Activated CD4-positive, alpha-beta T cell treated with anti-CD3 and anti-CD28 coated beads, Interleukin-2, amount 50 U/mL, for 4 hours (primary cell): Measurements from ENCODE around the gene HJURP.

Source experiments
- DNase-seq, 2 experiments: peaks; one replicate each; pipeline ENCODE4 v3.0.0-alpha.2; 2020

The HJURP gene

DNA sequence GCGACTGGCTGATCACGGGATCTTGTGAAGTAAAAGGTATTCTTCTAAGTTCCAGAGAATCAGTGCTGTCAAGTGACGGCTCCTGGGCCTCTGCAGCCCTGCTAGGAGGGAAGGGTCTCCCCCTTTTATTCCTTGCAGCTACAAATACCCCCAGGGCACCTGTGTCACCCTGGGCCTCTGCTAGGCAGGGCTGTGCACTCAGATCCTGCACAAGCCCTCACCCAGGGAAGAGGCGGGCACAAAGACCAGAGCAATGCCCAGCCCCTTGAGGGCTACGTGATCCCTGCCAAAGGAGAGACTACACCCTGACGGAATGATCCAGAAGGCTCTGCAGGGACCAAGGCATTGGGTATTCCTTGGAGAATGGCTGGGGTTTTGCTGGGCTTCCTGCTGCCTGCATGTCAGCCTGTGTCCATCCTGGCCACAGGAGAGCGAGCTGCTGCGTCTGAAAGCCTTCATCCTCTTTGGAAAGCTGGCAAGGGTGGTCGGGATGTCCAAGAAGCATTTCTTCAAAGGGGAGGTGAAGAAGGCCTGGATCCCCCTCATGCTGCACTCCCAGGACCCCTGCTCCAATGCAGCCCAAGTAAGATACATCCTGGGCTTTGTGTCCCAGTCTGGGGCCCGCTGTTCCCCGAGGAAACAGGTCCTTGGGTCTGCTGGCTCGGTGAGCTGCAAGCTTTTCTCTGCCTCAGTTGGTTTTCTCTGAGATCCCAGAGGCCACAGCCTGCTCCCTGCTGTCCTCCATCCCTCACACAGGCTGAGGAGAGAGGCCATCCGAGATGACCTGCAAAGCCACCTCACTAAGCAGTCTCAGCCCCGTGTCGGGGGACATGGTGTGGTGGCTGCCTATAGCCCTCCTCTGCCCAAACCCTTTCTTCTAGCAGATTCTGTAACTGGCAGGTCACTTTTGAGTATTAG lies 24.9 kb downstream of the HJURP start:
- no peak for DNase-seq

GRCh38 chr2:233828546-233829192 lies 25.7 kb downstream of the HJURP start:
- no peak for DNase-seq

- no peak for DNase-seq
These were observed 30.0 kb downstream of the HJURP start for GRCh38 chr2:233824373-233824772.

GRCh38 chr2:233823731-233824121 lies 30.6 kb downstream of the HJURP start:
- DNase-seq, result no peak

GRCh38 chr2:233822781-233823730 lies 31.3 kb downstream of the HJURP start:
- DNase-seq, result no peak

DNA sequence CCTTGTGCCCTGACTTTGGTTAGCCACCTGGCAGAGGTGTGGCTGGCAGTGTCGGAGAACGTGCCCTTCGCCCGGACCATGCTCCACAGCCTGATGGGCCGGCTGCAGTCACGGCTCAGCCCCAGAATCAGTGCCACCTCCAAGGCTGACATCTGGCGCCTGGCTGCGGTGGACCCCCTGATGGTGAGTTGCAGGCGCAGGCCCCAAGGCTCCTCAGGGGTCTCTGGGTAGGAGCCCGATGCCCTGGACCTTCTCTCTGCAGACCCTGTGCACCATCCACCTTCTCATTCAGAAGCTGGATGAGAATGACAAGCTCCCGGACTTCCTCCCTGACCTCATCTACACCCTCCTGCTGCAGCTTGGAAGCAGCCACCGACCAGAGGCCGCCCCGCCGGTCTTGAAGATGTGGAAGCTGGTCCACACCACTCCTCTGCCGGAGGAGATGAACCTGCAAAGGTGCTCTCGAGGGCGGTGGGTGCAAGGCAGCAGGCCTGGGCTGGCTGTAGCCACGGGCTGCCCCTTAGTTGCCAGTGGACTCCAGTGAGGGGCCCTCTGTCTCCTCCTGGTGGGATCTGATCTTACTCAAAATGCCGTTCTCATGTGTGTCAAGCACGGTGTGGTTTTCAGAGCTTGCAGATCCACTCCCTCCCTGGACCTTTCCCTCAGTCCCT lies 32.1 kb downstream of the HJURP start:
- no peak for DNase-seq

GRCh38 chr2:233821709-233822100 lies 32.6 kb downstream of the HJURP start:
- DNase-seq, result no peak

DNA sequence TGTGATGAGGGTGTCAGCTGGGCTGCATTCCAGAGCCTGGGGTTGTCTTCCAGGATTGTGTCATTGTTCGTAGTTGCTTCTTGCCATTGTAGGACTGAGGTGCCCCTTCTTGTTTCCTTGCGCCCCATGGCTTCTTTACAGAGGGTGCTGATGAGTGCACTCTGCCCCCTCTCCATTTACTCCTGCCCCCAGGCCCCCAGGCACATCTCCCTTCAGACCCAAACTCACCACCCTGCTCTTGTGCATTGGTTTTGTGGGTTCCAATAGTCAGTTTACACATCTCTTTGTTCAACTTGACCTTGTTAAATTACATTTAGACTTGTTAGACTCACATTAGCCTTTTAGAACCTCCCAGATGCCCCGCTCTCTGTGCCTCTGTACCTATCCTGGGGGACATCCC lies 33.1 kb downstream of the HJURP start:
- DNase-seq, result no peak

GRCh38 chr2:233820774-233821105 lies 33.6 kb downstream of the HJURP start:
- no peak for DNase-seq

- no peak for DNase-seq
These were observed 34.2 kb downstream of the HJURP start for GRCh38 chr2:233819884-233820773.

DNA sequence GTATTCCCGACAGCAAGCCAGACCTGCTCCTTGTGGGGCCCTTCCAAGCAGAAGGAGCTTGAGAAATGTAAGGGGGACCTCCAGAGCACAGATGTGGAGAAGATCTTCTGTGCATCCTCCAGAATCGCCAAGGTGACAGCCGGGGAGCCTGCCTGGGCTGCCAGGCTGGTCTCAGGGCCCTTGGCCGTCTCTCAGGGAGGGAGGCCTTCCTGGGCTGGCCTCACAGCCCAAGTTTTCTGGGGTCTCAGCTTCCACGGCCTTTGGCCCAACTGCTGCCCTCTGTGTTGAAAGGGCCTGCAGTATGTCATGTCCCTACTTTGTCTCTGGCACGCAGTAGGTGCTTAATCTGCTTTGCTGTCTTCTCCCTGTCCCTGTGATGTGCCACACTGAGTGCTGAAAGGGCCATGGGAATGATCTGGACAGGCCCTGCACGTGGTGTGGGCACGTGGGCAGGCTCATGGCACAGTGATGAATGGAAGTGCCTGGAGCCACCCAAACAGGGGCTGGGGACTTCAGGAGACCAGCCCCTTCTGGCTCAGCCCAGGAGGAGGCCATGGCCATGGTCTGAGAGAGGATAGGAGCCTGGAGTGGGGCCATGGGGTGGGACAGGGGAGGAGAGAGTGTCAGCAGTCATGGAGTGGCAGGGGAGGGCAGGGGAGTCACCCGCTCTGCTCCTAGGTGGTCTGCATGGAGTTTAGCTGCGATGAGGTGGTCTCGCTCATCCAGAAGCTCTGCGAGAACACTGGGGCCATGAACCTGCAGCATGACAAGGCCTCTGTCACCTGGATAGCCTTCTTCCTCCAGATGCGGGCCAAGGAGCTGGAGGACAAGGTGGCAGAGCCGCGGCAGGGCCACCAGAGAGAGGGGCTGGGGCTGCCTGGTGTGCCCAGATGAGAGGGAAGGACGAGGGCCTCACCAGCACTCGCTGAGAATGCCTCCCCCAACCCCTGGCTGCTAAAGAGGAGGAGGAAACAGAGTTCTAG lies 35.4 kb downstream of the HJURP start:
- DNase-seq, result no peak

DNA sequence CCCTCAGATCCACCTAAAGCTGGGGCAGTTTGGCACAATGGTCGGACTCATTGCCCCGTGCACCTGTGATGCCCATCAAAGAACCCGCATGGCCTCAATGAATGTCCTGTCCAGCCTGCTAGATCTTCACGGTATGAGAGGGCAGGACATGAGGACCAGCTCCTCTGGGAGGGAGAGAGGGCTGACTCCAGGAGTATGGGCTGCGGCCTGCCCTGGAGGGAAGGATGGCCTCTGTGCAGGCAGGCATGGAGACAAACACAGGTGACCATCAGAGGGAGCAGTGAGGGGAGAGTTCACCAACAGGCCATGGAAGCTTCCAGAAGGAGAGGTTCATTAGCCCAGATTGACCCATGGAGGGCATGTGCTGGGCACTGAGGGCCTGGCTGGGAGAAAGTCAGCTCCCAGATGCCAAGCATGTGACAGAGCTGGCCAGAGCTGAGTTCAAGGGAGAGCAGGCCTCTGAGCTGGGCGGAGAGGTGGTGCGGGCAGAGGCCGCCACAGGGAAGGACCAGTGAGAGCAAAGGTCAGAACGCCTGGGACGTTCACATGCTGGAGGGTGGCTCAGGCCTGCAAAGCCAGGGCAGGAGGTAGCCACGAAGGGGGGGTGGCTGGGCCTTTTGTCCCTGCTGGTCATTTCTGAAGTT lies 36.2 kb downstream of the HJURP start:
- DNase-seq, result no peak

GRCh38 chr2:233817361-233817911 lies 36.9 kb downstream of the HJURP start:
- DNase-seq, result no peak

GRCh38 chr2:233816771-233817170 lies 37.6 kb downstream of the HJURP start:
- DNase-seq, result no peak

DNA sequence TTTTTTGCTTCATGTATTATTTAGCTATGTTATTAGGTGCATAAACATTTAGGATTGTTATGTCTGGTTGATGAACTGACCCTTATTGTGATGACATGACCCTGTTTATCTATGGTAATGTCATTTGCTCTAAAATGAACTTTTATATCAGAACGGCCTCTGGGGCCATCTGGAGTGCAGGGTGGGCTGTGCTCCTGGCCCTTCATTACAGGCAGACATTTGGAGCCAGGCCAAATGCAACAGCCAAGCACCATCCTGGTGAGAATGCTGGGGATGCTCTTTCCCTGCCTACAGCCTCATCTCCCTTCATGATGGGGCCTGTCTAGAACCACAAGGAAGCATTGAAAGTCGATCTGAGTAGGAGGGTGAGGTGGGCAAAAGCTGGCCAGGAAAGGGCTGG lies 38.0 kb downstream of the HJURP start:
- no peak for DNase-seq

DNA sequence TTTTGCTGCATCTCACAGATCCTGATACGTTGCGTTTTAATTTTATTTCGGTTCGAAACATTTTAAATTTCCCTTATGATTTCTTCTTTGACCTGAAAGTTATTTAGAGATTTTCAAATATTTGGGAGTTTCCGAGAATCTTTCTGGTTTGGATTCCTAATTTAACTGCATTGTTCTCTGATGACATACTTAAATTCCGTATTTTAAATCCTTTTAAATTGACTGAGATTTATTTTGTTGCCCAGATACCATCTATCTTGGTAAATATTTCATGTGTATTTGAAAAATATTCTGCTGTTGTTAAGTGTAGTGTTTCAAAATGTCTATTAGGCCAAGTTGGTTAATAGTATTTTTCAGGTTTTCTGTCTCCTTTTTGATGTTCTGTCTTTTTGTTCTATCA lies 38.5 kb downstream of the HJURP start:
- no peak for DNase-seq

GRCh38 chr2:233814056-233814835 lies 40.1 kb downstream of the HJURP start:
- DNase-seq, result no peak

DNA sequence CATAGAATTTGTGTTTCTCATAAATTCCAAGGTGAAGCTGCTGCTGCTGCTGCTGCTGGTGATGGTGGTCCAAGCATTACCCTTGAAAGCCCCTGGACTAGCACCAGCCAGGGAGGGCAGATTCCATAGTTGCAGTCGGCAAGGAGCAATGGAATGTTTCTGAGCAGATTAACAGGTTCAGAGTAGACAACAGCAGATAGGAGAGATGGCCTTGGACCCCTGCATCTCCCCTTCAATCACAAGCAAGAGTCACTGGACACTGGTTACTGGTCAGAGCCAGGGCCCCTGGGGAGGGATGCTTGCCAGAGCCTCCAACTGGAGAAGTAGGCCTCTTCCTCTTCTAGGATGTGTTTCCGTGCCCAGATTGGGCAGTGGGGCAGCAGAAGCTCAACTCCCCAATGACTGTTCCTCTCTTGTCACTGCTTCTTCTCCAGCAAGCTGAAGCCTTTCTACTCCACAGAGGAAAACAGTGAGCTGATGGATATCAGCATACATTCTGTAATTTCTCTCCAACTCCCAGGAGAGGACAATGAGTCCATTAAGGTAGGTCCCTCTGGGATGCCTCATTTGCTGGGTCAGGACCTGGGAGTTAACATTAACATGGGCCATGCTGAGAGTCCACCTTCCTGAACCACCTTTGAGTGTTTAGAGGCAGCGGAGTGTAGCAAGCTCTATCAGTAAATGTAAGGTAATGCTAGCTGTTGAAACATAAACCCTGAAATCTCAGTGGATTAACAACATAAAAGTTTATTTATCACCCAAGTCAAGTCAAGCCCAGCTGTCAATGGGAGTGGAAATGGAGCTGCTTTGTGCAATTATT lies 40.9 kb downstream of the HJURP start:
- DNase-seq, result no peak
